22Rv1 (cell line): ENCODE measurements around the gene CHDH.

Experiments
- H3K27ac ChIP-seq: fragments of 450-650 bp; 2 replicates; pipeline ENCODE4 v1.5.1; 2017
- CTCF ChIP-seq: fragments of 450-650 bp; IDR thresholded peaks from 2 replicates; pipeline ENCODE4 v1.5.1; 2017; ENCODE audit warnings: mild to moderate bottlenecking
- ZFX ChIP-seq: fragments of 450-650 bp; IDR thresholded peaks from 2 replicates; pipeline ENCODE4 v1.6.1; 2017; ENCODE audit warnings: antibody characterized with exemption, borderline replicate concordance

CHDH gene

GRCh38 chr3:53813229-53813628 lies 33.0 kb downstream of the CHDH start:
- TF ChIP-seq CTCF (no peak), ZFX (no peak)
- H3K27ac ChIP-seq = no peak overlapping the region

GRCh38 chr3:53812434-53812833 lies 33.8 kb downstream of the CHDH start:
- no peak overlapping the region for H3K27ac ChIP-seq
- TF ChIP-seq ZFX (no peak), CTCF (no peak)

GRCh38 chr3:53811143-53811927 lies 34.9 kb downstream of the CHDH start:
- no peak overlapping the region for H3K27ac ChIP-seq
- TF ChIP-seq CTCF = no peak
- TF ChIP-seq ZFX = no peak

DNA sequence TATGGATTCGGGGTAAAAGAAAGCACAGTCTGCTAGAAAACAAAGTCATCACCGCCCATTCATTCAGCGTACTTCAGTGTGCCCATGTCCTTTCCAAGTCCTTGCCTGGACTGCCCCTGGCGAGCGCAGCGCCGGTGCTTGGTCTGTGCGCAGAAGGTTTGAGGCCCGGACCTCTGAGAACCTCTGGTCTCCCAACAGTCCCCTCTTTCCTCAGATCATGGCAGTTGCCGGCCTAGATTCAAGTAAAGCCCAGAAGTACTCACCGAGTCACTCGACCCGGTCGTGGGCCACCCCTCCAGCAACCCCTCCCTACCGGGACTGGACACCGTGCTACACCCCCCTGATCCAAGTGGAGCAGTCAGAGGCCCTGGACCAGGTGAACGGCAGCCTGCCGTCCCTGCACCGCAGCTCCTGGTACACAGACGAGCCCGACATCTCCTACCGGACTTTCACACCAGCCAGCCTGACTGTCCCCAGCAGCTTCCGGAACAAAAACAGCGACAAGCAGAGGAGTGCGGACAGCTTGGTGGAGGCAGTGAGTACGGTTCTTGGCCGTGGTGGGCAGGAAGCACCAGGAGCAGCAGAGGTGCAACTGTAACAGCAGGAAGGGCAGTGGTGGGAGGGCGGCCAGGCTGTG lies 36.3 kb downstream of the CHDH start:
- H3K27ac ChIP-seq = no peak overlapping the region
- TF ChIP-seq ZFX (no peak), CTCF (no peak)

DNA sequence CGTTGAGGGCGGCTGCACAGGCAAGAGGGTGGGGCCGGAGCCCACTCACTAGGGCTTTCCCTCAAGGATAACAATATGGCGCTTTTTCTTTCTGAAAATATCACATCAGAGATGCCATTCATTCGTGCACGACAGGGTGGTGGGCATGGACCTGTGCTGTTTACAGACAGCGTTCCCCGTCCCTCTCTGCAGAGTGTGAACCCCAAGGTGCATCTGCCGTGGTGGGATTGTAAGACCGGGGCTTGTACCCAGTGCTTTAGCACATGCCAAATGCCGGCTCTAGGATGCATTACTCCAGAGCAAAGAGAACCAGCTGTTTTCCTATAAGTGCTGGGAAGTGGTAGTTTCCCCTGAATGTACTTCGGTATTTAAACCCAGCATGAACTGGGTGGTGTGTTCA lies 37.0 kb downstream of the CHDH start:
- TF ChIP-seq ZFX (no peak), CTCF (no peak)
- H3K27ac ChIP-seq = no peak overlapping the region

- no peak overlapping the region for H3K27ac ChIP-seq
- no peak for TF ChIP-seq ZFX
- no peak for TF ChIP-seq CTCF
Observed at GRCh38 chr3:53808496-53808895, 37.7 kb downstream of the CHDH start.

GRCh38 chr3:53807117-53807810 lies 39.0 kb downstream of the CHDH start:
- H3K27ac ChIP-seq = no peak overlapping the region
- TF ChIP-seq CTCF (no peak), ZFX (no peak)
